Ramos (cell line): Measurements from ENCODE around the gene MRGPRE.

Source experiments
- in situ Hi-C: fragments of 300-500 bp; cut with MboI; formaldehyde crosslinking; loops from one replicate; pipeline ENCODE4 v1.14.3; 2022; ENCODE audit warnings: low sequenced_read_pairs; ENCODE audit not compliant: unreplicated experiment

MRGPRE gene

DNA sequence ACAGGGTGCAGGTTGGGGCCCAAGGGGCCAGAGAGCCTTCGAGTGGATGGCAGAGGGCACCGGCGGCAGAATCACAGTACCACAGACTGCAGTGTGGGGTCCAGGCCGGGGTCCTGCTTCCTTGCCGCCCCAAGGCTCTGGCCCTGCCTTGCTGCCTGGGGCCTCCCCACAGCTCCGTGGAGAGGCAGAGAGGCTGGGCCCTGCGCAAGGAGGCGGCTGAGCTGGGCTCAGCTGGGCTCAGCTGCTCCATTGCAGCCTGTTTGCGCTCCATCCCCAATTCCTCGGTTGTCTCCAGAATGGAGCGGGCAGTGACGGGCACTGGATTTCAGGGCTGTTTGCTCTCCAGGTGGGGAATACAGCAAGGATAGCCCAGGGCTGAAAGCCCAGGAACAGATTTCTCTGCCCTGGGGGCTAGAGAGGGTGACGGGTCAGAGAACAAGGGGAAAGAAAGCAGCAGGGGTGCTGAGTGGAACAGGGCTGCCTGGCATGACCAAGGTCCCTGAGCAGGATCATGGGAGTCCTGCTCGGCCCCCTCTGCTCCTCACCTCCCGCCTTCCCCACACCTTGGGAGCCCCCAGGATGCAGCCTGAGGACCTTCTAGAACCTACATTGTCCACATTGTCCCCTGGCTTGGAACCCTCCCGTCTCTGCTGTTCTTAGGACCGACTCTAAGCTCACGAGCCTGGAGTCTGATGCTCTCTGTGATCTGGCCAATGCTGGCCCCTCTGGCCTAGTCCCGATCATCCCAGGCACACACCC is 32.5 kb downstream of the MRGPRE start:
- in situ Hi-C loops, result no loop called here

DNA sequence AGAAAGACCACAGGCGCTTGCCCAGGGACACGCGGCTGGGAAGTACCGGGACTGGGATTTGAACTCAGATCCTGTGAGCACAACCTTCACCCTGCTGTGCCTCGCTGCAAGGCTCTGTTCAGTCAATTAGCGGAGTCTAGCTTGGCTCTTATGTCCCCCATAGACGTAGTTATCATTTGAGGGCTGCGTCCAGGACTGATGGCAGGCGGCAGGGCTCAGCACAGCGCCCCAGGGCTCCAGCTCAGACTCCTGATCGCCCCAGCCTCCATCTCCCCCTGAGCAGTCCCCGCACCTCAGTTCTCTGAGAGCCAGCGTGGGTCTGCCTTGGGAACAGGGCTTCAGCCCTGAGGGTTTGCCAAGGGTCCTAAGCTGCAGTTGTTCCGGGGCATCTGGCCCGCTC is 33.4 kb downstream of the MRGPRE start:
- in situ Hi-C loops, result no loop called here

DNA sequence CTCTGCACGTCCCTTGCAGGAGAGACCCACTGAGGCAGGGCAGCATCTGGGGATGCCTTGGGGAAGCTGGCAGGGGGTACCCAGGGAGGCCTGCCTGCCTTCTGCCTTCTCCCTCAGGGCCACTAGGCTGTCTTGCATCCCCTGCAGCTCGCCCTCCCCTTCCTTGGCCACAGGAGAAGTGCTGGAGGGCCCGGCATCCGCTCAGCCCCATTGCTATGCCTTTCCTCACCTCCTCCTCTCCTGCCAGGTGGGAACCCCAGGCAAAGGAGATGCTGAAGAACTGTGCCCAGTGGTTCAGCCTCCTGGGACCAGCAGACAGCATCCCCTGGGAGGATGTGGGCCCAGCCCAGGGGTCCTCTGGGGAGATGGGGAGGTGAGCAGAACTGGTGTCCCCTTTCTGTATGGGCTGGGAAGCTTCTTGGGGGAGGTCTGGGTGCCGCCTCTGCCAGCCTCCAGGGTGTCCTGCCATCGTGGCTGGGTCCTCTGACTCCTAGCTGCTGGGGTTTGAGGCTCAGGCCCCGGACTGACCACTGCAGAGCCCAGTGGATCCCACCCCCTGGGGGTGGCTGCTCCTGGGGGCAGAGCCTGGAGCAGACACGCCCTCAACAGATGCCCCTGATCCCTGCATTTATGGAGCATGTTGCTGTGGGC is 34.2 kb downstream of the MRGPRE start:
- in situ Hi-C loops, result no loop called here

DNA sequence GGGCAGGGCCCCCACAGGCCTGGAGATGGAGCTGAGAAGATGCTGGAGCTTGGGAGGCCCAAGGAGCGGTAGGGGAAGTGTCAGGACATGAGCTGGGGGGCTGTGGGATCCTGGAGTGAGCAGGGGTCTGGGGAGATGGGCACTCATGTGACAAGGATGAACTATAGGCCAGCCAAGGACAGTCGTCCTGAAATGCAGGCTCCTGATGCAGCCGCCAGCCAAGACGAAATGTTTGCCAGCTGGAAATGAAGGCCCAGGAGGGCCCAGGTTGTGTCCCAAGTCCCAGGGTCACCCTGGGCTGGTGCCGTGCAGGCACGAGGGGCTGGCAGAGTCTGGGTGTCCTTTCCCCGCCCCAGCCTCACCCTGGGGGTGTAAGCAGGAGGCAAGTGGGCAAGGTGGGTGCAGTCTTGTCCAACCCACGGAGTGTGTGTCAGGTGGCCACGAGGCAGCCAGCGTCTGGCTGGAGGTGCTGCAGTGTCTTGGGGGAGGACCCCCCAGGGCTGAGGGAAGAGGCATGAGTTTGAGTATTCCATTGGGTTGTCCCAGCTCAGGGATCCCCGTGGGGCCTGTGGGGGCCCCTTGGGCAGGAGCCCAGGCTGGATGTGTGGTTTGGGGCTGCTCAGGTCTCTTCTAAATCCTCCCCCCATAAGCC is 35.0 kb downstream of the MRGPRE start:
- in situ Hi-C loops, result no loop called here

DNA sequence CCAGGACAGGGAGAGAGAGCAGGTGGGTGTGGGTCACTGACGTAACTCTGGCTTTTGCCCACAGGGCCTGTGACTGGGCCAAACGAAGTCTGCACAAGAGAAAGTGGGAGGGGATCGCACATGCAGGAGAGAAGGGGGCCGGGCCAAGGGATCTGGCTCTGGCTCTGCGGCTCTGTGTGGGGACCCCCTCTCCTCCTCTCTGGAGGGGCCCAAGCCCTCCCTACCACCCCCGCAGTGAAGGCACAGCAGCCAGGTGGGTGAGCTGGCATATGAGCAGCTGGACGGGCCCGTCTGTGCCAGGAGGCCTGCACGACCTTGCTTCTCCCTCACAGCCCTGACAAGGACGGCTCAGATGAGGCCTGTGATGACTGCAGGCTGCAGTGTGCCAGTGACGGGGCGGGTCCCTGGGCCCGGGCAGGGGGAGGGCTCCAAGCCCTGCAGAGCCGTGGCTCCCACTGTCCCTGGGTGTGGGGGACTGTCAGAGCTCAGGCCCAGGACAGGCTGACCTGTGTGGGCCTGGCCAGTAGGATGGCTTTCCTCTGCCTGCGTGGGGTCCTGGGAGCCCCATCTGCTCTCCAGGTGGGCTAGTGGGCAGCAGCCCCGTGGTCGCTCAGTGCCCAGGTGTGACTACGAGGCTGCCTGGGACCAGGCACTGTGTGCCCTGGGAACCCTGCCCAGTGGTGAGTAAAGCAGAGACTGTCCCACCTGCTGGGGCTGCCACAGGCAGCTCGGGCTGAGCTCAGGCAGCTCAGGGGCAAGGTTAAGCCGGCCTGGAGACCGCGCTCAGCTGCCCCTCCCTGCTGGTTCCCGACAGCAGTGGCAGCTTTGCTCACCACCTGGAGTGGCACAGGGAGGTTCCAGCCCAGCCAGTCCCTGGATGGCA is 35.8 kb downstream of the MRGPRE start:
- in situ Hi-C loops, result no loop called here

DNA sequence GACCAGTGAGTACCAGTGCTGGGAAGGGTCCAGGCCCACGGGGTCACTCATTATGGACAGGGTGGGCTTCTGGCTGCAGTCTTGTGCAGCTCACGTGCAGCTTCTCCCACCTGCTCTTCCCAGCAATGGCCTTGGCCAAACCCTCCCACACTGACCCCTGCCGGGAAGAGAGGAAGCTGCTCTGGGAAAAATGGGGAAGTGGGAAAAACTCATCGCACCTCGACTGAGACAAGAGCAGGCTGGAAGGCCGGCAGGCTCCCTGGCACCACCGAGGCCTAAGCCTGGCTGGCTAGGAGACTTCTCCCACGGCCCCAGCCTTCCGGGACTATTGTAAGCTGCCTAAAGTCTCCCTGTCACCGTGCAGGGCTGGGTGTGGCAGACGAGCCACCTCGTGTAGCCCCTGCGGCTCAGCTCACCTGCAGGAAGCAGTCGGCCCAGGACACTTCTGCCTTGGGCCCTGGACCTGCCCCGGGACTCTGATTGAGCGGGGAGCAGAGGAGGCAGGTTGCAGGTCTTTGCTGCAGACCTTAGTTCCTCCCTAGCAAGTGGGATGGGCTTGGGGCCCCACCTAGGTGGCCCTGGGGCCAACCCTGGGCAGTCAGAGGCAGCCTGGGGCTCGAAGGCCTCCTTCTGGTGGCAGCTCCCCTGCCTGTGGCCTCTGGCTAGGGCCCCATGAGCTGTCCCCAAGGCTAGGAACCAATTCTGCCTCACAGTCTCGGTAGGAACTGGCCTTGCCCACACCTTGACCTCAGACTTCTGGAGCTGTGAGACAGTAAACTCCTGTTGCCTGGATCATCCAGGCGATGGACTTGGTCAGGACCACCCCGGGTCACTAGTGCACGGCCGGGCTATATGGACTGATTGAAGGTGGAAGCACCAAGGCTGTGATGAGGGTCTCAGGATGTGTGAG is 36.7 kb downstream of the MRGPRE start:
- in situ Hi-C loops, result no loop called here

DNA sequence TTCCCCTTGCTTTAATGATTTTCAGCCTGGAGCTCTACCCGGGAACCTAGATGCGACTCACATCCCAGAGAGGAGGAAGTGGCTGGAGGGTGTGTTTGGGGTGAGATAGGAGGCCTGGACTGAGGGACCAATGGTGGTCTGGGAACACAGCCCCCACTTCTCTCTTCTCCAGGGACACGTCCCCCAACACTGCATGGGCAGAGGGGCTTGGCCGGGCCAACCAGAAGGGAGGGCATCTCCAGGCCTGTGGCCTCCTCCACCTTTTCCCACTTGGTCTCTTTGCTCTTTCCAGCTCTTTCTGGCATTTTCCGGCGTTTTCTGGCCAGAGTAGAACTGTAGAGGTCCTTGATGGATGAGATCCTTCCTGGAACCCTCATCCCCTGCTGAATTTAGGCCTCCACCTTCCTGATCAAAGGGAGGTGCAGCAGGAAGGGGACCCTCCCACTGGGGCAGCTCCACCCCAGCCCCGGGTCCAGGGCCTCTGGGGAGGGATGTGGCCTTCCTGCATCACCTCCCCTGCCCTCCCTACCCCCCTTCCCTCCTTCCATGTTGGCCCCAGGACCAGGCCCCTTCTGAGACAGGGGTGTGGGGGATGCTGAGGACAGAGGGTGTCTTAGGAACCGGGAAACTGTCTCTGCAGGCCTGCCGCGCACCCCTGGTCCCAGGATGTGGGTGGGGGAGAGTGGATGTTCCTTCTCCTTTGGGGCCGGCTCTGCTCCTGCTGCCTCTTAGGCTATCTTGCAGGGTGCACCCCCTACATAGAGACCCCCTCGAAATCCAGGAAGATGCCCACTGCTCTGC is 38.0 kb downstream of the MRGPRE start:
- in situ Hi-C loops, result no loop called here

DNA sequence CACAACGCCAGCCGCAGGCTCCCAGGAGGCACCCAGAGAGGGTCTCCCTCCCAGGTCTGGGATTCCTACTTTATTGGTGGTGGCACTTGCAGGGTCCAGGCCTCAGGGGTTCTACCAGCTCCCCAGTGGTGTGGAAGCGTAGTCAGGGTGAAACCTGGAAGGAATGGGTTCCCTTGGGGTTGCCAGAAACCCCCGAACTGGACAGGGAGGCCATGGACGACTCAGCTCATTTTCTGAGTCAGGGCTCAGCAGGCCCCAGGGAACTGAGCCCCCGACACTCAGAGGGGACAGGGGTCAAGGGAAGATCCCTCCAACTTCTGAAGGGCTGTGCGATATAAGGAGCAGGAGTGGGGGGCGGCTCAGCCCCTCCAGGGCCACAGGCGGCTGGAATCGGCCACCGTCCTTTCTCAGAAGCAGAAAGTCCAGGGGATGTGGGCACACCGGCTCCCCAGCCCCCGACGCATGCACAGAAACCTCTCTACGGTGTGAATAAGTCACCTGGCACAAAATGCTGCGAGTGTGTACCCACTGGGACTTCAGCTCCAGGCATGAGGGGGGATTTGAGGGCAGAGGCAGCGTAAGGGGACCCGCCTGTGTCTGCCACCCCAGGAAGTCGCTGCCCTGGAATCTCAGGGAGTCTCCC is 38.7 kb downstream of the MRGPRE start:
- in situ Hi-C loops, result no loop called here

DNA sequence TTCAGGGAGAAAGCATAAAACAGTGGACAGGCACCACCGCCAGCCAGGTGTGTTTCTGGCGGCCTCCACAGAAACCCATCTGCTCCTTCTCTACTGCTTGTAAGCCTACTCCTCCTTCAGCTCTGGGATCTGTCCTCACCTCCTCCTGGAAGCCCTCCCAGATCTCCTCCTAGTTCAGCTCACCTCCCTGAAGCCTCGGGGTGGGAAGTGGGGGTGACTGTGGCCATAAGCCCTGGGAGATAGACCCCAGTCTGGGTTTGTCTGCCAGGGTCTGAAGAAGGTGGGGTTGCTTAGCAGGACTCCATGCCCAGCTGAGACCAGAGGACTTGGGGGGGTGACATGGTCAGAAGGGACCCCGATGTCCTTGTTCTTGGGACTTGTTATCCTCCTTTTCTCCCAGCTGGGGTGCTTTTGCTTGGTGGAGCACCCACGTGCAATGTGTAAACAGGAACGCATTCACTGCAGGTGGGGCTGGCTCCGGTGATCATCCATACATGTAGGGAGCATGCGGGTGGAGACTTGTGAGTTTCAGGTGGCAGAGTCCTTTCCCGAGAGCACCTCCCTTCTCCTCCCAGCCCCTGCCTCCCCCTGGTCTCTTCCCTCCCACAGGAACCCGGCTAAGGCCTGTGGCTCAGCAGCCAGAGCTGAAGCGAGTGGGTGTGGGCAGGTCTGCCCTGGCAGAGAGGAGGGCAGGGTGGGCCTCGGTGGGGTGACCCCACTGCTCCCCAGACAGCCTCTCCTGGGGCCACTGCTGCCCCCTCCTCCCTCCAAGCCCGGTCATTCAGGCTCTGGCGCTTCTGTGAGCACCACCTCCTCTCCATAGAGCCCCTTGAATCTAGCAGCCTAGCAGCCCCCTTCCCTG is 39.5 kb downstream of the MRGPRE start:
- in situ Hi-C loops, result no loop called here

DNA sequence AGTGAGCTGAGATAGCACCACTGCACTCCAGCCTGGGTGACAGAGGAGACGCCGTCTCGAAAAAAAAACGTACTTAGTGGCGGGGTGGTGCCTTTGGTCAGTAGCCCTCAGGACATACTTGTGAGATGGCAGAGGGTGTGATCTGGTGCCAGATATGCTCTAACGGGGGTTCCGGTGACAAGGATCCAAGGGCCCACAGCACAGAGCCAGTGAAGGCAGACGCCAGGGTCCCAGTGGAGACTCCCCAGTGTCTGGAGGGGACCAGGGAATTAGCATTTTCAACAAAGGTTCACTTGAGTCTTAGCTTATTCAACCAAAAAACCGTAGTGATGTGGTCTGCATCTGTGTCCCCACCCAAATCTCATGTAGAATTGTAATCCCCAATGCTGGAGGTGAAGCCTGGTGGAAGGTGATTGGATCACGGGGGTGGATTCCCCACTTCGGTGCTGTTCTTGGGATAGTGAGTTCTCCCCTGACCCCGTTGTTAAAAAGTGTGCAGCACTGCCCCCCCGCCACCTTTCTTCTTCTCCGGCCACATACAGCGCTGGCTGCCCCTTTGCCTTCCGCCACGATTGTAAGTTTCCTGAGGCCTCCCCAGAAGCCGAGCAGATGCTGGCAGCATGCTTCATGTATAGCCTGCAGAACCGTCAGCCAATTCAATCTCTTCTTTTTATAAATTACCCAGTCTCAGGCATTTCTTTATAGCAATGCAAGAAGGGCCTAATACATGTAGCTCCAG is 40.5 kb downstream of the MRGPRE start:
- in situ Hi-C loops, result no loop called here

DNA sequence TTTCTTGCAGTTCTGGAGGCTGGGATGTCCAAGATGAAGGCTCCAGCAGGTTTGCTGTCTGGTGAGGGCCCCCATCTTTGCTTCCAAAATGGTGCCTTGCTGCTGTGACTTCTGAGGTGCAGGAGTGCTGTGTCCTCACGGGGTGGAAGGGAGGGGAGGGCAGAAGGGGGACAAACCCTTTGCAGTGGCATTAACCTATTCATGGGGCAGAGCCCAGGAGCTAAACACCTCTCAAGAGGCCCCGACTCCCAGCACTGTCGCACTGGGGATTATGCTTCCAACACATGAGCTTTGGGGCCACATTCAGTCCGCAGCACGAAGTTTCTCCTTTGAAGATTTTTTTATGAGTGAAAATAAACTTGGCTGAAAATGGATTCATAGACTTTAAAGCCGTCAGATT is 41.6 kb downstream of the MRGPRE start:
- in situ Hi-C loops, result no loop called here

DNA sequence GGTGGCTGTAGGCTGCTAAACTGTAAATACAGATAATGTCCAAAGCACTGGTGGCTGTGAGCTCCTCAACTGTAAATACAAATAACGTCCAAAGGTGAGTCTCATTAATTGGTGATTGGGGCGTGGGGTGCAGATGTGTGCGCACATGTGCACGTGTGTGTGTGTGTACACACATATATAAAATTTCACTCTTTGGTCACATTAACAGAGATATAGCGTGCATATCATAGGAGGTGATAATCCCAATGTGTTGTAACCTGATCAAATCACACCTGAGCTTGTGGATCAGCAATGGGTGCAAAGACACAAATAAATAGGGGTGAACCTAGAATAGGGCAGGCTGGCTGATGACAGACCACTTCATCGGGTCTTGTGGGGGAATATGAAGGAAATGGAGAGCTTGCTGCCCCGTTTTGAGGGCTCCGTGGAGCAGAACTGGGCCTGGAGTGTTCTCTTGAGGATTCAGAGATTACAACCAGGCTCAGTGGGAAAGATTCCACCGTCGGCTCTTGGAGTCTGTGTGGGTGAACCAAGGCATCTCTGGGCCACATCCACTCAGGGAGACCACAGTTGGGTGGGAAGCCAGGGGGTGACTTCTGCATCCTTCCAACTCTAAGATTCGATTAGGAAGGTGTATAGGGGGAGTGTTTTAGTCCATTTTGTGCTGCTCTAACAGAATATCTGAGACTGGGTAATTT is 42.2 kb downstream of the MRGPRE start:
- in situ Hi-C loops, result no loop called here

DNA sequence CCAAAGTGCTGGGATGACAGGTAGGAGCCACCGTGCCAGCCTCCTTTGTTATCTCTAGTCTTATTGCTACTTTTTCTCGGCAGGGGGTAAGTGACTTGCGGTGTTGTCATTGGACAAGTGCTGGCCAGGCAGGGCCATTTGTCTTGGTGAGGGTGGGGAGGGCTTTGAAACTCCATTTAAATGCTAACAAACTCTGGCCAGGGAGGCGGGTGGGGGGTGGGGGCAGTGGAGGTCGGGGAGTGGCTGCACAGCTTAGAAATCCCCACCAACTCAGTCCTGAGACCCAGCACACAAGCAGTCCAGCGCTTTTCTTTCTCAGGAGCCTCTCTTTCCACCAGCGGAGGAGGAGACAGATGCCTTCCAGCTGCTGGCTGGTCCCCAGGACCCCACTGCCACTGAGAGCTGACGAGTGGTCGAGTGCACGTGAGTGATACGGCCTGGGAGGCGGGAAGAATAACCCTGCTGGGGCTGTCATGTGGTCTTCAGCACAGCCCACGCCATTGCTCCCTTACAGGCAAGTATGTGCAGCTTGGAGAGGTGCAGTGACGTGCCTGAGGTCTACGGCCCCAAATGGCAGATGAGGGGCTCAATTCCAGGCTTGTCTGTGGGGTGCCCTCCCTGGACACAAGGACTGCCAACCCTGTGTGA is 42.9 kb downstream of the MRGPRE start:
- in situ Hi-C loops, result no loop called here

DNA sequence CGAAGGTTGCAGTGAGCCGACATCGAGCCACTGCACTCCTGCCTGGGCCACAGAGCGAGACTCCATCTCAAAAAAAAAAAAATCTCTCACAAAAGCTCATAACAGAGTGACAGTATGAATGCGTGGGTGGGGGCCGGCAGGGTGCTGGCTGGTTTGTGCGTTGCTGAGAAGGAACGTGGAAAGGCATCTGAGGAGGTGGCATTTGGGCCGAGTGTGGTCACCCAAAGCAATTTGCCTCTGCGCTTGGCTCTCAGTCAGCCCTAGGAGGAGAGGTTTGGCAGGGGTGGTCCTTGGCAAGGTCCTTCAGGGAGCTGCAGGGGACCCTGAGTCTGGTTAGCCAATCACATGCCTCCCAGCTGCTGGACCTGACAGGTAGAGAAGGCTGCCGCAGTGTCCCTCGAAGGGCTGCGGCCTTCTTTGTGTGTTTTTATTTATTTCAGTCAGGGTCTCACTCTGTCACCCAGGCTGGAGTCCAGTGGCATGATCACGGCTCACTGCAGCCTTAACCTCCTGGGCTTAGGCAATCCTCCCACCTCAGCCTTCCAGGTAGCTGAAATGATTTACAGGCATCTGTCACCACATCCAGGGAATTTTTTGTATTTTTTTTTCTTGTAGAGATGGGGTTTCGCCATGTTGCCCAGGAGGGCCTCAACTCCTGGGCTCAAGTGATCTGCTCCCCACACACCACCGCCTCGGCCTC is 43.6 kb downstream of the MRGPRE start:
- in situ Hi-C loops, result no loop called here
